GM19468 (cell line): ENCODE measurements around the gene NKPD1.
"Not testable (repeated sequence)": the region's sequence is repeated elsewhere in the genome, so short reads cannot be mapped to it uniquely, and the experiment has no call there.

Source experiments
- ATAC-seq: cut with Tn5 transposase; IDR thresholded peaks from one replicate; pipeline ENCODE4 v1.9.1; 2021; ENCODE audit warnings: mild to moderate bottlenecking, moderate library complexity, moderate number of reproducible peaks; ENCODE audit not compliant: unreplicated experiment; ENCODE audit errors: extremely low read depth

Gene NKPD1

GRCh38 chr19:45121827-45122345 lies 38.9 kb downstream of the NKPD1 start:
- no peak for ATAC-seq

DNA sequence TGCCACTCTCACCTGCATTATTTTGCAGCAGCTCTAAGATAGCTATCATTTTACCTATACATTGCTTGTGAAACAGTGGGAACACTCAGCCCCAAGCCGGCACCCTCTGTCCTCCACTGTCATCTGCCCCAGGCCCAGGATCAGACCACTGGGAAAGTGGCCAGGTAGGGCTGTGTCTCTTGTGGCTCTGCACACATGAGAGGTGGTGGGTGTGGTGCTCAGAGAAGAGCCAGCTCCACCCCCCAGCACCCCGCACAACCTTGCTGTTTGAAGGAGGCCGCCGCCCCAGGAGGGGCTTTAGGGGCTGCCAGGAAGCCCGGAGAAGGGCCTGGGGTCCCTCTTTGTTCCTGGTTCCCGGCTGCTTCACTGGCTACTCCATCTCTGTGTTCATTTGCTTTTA lies 41.2 kb downstream of the NKPD1 start:
- ATAC-seq = no peak

DNA sequence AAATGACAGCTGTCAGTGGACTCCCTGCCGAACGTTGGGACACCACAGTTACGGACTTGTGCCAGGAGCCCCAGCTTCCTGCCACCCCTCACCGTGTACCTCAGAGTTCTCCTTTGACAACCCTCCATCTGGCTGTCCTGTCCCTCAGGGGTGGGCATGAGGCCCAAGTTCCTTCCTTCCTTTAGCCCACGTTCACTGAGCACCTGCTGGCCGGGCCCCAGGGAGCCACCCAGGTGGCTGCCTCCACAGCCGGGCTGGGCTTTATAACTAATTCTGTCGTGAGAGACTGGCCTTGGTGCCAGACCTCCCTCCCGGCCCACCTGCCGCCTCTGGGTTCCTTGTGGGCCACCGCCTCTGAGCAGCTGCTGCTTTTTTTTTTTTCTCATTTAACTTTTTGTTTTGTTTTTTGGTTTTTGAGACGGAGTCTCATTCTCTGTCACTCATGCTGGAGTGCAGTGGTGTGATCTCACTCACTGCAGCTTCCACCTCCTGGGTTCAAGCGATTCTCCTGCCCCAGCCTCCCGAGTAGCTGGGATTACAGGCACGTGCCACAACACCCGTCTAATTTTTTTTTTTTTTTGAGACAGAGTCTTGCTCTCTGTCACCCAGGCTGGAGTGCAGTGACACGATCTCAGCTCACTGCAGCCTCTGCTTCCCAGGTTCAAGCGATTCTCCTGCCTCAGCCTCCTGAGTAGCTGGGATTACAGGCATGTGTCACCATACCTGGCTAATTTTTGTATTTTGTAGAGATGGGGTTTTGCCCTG lies 42.0 kb downstream of the NKPD1 start:
- not testable (repeated sequence) for ATAC-seq

DNA sequence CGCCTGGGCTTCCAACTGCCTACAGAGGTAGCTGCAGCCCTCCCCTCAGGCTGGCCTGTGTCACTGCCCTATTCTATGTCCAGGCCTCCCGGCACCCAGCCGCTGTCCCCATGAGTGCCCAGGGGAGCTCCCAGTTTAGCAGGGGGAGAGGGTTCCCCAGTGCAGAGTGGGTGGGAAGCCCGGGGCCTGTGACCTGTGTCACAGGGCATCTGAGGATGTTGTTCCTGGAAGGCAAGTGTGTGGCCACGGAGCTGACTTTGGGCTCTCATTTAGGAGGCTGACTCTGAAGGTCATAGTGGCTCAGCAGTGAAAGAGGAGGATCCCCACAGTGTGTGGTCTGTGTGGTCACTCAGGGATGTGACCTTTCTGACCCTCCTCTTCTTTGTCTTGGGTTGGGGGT lies 42.7 kb downstream of the NKPD1 start:
- no peak for ATAC-seq

GRCh38 chr19:45117671-45118070 lies 43.1 kb downstream of the NKPD1 start:
- no peak for ATAC-seq

- ATAC-seq = no peak
Observed at GRCh38 chr19:45117167-45117594, 43.6 kb downstream of the NKPD1 start.

DNA sequence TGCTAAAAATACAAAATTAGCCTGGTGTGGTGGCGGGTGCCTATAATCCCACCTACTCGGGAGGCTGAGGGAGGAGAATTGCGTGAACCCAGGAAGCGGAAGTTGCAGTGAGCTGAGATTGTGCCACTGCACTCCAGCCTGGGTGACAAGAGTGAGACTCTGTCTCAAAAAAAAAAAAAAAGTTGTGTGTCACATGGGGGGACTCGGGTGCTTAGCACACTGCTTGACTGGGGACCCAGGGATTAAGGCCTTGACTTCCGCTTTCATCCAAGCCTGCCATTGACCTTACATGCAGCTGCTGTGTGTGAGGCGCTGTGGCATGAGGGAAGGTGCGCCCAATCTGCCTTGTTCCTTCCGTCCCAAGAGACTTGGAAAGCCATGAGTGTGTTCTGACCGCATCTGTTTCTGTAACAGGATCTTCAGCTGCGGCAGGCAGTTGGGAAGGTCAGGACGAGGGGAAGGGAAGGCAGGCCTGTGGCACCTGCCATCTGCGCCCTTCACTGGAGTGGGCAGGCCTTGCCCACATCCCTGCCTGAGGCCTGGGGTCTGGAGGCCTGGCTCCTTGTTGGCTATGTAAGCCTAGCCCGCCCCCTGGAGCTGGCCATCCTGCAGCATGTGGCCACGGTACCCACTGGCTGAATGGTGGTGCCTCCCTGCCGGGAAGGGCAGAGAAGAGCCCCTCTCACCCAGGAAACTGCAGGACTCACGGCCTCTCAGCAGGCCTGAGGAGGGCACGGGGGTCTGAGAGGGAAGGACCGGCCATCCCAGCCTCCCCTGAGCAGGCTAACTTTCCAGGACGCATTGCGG lies 44.8 kb downstream of the NKPD1 start:
- no peak for ATAC-seq

- ATAC-seq = no peak
Observed at GRCh38 chr19:45114116-45114515, 46.7 kb downstream of the NKPD1 start.

GRCh38 chr19:45113628-45114027 lies 47.2 kb downstream of the NKPD1 start:
- ATAC-seq = no peak

DNA sequence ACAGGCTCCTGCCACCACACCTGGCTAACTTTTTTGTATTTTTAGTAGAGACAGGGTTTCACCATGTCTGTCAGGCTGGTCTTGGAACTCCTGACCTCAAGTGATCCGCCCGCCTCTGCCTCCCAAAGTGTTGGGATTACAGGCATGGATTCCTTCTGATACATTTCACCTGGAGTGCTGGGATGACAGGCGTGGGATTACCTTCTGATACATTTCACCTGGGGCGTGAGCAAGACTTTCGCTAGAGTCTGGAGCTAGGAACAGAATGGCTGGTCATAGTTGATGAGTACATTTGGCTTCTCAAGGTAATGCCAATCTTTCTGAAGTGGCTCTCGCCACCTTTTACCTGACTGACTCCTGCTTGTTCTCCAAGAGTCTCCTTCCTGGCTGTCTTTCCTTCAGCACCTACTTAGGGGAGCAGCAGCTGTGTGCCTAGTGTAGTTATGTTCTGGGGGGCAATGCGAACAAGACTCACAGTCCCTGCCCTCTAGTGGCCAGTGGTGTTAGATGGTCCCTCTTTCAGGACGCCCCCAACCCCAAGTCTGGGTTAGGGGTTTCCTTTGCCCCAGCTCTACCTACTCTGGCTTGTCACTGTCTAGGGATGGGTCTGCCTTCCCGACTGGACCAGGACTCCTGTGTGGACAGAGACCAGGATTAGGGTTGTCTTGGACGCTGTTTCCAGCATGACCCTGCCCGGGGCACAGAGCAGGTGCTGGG lies 48.5 kb downstream of the NKPD1 start:
- no peak for ATAC-seq
